ENCODE measurements around the gene TMEM116.

- TF ChIP-seq CTCF (IDR thresholded peaks at IDR 0.05; ENCODE audit: low read length) (no peak), EZH2 (IDR thresholded peaks at IDR 0.05; ENCODE audit: borderline replicate concordance, low read length) (no peak)
These were observed 48.0 kb downstream of the TMEM116 start for GRCh38 chr12:111964935-111965334.
